Epithelial cell of esophagus (primary cell): ENCODE data around the gene PTGFRN.

Source experiments
- DNase-seq: peaks from one replicate; pipeline ENCODE4 v3.0.0; 2010; ENCODE audit warnings: low read depth
- H3K4me3 ChIP-seq: 2 replicates; pipeline ENCODE4 v1.5.1; 2011; ENCODE audit warnings: mild to moderate bottlenecking, low read length, control low read depth
- TF ChIP-seq, protein P1 (sequence below): IDR thresholded peaks from 2 replicates; pipeline ENCODE4 v1.5.1; 2011; ENCODE audit warnings: low read depth, mild to moderate bottlenecking, low read length, control low read depth, inconsistent platforms; ENCODE audit not compliant: insufficient read depth; ENCODE audit errors: missing control alignments

Gene PTGFRN

DNA sequence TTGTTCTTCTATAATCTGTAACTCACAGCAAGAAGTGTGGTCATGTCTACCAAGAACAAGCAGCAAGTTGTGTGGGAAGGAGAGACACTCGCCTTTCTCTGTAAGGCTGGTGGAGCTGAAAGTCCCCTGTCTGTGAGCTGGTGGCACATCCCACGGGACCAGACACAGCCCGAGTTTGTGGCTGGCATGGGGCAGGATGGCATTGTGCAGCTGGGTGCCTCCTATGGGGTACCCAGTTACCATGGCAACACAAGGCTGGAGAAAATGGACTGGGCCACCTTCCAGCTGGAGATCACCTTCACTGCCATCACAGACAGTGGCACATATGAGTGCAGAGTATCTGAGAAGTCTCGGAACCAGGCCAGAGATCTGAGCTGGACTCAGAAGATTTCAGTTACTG is 107.3 kb downstream of the PTGFRN start:
- no peak overlapping the region for H3K4me3 ChIP-seq
- TF ChIP-seq, protein P1, sequence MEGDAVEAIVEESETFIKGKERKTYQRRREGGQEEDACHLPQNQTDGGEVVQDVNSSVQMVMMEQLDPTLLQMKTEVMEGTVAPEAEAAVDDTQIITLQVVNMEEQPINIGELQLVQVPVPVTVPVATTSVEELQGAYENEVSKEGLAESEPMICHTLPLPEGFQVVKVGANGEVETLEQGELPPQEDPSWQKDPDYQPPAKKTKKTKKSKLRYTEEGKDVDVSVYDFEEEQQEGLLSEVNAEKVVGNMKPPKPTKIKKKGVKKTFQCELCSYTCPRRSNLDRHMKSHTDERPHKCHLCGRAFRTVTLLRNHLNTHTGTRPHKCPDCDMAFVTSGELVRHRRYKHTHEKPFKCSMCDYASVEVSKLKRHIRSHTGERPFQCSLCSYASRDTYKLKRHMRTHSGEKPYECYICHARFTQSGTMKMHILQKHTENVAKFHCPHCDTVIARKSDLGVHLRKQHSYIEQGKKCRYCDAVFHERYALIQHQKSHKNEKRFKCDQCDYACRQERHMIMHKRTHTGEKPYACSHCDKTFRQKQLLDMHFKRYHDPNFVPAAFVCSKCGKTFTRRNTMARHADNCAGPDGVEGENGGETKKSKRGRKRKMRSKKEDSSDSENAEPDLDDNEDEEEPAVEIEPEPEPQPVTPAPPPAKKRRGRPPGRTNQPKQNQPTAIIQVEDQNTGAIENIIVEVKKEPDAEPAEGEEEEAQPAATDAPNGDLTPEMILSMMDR: no peak
- DNase-seq: no peak

DNA sequence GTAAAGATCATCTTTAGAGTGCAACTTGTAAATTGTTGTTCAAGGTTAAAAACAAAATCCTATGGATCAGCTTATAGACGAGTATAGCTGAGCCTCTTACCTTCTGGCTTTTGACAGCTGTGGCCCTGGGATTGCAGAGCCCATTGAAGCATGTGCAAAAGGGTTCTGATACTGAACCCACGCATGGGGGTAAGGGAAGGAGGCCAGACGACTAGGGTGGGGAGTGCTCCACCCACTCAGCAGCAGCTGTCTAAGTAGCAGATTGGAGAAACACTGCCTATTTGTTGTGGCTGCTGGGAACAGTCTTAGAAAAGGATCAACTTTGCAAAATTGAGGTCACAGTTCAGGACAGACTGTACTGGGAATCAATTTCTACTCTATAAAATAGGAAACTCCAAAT is 107.9 kb downstream of the PTGFRN start:
- DNase-seq: no peak
- no peak overlapping the region for H3K4me3 ChIP-seq
- TF ChIP-seq, protein P1: no peak

DNA sequence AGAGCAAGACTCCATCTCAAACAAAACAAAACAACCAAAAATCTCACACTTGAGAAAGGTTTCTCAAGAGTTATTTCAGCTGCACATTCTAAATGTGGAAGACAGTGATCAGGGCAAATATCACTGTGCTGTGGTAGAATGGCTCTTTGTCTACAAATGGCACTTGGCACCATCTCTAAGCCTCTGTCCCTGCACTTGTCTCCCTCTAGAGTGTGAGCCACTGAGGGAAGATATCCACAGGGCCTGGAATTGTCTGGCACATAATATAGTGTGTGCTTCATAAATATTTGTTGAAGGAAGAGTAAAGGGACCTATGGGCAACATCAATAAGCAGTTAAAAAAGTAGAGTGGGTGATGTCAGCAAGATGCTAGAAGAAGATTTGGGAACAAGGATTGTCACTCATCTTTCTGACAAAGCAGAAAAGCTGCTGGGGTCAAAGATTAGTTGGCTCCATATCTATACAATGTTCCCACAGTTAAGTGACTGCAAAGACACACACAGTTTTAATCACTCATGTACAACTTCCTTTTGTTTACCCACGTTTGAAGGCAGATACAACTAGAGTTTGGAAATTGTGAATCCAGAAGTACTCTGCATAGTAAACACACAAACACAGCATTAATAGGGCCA is 110.9 kb downstream of the PTGFRN start:
- TF ChIP-seq, protein P1: no peak
- DNase-seq: no peak
- no peak overlapping the region for H3K4me3 ChIP-seq

DNA sequence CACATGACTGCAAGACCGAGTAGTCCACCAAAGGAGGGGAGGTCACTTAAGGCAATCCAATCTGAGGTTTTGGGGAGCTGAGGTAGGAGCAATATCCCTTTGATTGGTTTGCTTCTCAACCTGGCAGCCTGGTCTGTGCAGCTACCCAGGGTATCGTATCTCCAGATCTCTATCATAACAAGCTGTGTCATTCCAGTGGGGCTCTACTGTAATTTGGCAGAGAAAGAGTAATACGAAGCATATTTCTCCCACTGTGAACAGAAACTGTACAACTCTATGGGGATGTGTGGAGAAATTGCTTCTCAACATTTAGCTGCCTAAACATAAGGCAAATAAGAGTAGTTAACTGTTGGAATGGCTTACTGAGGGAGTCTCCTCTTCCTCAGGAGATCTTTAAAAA is 112.4 kb downstream of the PTGFRN start:
- TF ChIP-seq, protein P1: no peak
- no peak for DNase-seq
- H3K4me3 ChIP-seq: no peak overlapping the region

DNA sequence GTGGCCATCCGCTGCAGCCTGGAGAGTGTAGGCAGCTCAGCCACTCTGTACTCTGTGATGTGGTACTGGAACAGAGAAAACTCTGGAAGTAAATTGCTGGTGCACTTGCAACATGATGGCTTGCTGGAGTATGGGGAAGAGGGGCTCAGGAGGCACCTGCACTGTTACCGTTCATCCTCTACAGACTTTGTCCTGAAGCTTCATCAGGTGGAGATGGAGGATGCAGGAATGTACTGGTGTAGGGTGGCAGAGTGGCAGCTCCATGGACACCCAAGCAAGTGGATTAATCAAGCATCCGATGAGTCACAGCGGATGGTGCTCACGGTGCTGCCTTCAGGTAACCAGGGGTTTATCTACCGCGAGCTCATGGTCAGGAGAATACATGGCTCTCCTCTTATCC is 115.9 kb downstream of the PTGFRN start:
- TF ChIP-seq, protein P1: no peak
- DNase-seq: no peak
- no peak overlapping the region for H3K4me3 ChIP-seq

DNA sequence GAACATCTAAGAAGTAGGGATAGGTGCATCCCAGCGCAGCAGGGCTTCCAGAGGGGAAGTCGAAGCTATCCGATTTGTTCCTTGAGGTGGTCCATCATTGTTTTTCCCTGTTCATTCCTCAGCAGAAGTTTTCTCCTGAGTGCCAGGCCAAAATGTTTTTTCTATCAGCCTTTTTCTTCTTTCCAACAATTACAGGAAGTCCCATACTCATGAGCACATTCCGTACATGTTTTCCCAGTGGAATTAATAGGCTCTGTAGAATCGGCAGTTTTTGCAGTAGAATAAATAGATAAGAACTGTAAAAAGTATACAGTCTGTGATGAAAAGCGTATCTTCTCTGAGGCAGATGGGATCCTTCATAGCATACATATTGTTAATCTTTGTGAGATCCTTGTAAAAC is 116.6 kb downstream of the PTGFRN start:
- TF ChIP-seq, protein P1: no peak
- DNase-seq: no peak
- H3K4me3 ChIP-seq: no peak overlapping the region

DNA sequence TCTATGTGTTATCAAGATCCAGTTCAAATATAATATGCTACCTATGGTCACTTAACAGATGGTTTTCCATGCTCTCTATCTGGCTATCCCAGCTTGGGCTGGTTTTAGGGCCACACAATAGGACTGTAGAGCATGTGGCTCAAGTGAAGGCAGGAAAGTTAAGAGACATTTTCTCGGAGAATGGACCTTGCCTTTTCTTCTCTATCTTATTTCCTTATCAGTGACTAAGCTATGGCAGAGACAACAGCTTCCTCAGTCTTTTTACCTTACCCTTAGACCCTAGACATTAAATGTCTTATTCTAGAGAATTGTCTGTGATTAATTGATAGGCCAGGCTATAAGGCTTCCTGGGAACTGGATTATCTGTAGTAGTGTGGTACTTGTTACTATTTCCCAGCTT is 120.0 kb downstream of the PTGFRN start:
- no peak overlapping the region for H3K4me3 ChIP-seq

More for the DNA sequence above, 120.0 kb downstream of the PTGFRN start:
- no peak for DNase-seq
- TF ChIP-seq, protein P1: no peak
